Measurements from ENCODE around the gene LAMP5. TPM values are rescaled to one million over a fixed set of nuclear protein-coding genes. Genes with fewer than 3 reads are reported as not detected.

Gene LAMP5
- total RNA-seq, 2 donors from 2014 or later = 0.35 TPM; not detected in 1

DNA sequence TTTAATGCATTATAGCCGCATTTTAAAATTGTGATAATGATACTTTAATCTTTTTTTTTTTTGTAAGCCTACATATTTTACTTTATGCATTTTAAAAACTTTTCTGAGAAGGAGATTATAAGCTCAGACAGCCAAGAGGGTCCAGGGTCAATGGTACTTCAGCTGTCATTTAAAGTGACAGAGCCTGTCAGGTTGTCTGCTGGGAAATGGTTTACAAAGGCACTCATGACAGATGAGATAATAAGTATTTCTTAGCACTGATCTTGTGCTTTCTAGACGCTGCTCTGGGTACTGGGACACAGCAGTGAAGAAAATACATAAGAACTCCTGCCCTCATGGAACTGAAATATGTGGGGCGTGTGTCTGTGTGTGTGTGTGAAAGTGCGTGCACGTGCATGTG is 19.6 kb downstream of the LAMP5 start:
- H3K9me3 ChIP-seq (ENCODE audit: control insufficient read depth, low read length) = no peaks in the 10 kb centered on the region
- H3K9me3 Mint-ChIP-seq = no peaks in the 10 kb centered on the region

DNA sequence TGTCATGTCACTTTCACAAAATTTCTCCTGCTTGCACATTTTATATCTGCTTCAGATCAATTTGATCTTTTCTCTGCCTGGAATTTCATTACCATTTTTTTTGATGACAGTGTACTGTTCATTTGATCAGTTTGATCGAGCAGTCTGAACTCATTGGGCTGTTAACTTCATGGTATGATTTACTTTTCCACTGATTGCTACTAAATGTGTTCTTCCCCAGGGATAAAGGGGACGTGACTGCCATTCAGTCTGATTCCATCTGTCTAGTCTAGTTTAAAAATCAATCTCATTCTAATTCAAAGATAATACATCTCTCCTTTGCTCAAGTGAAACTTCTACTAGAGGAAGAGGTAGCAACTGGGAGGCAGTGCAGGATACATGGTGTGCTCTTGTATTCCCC is 21.1 kb downstream of the LAMP5 start:
- no peak for DNase-seq
- Mint-ChIP-seq H3K4me3 (no peak overlapping the region), H3K36me3 (ENCODE audit: low read depth) (no peaks in the 10 kb centered on the region), H3K4me1 (no peaks in the 10 kb centered on the region), H3K9me3 (no peaks in the 10 kb centered on the region), H3K27me3 (ENCODE audit: insufficient read depth) (no peaks in the 10 kb centered on the region), H3K27ac (no peak overlapping the region)
- Histone ChIP-seq H3K27me3 (ENCODE audit: control insufficient read depth, insufficient read depth, low read length, poor library complexity, severe bottlenecking) (no peaks in the 10 kb centered on the region), H3K36me3 (ENCODE audit: control insufficient read depth, insufficient read depth, low read length) (no peaks in the 10 kb centered on the region), H3K4me3 (ENCODE audit: low read length) (no peak overlapping the region), H3K9me3 (ENCODE audit: control insufficient read depth, low read length) (no peaks in the 10 kb centered on the region), H3K9ac (ENCODE audit: extremely low read depth, low read length, poor library complexity, severe bottlenecking) (no peak overlapping the region), H3K4me1 (ENCODE audit: control insufficient read depth, insufficient read depth, low read length) (no peaks in the 10 kb centered on the region), H3K27ac (ENCODE audit: low read depth, low read length) (no peak overlapping the region)
- 91 to 92% methylated on average over 2 of the region's 2 CpGs for WGBS, 2 experiments (ENCODE audit: insufficient coverage in 1 of 2, insufficient read length in 1 of 2)
- TF ChIP-seq, protein P1, sequence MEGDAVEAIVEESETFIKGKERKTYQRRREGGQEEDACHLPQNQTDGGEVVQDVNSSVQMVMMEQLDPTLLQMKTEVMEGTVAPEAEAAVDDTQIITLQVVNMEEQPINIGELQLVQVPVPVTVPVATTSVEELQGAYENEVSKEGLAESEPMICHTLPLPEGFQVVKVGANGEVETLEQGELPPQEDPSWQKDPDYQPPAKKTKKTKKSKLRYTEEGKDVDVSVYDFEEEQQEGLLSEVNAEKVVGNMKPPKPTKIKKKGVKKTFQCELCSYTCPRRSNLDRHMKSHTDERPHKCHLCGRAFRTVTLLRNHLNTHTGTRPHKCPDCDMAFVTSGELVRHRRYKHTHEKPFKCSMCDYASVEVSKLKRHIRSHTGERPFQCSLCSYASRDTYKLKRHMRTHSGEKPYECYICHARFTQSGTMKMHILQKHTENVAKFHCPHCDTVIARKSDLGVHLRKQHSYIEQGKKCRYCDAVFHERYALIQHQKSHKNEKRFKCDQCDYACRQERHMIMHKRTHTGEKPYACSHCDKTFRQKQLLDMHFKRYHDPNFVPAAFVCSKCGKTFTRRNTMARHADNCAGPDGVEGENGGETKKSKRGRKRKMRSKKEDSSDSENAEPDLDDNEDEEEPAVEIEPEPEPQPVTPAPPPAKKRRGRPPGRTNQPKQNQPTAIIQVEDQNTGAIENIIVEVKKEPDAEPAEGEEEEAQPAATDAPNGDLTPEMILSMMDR (conservative IDR thresholded peaks at IDR 0.05) = no peak

More for the DNA sequence above, 19.6 kb downstream of the LAMP5 start:
- no peaks in the 10 kb centered on the region for H3K27me3 ChIP-seq (ENCODE audit: control insufficient read depth, insufficient read depth, low read length, poor library complexity, severe bottlenecking)
- 90% methylated on average over 2 to 4 of the region's 5 CpGs for WGBS, 2 experiments (ENCODE audit: insufficient coverage in 1 of 2, insufficient read length in 1 of 2)
- Mint-ChIP-seq H3K27ac (no peak overlapping the region), H3K36me3 (ENCODE audit: low read depth) (no peaks in the 10 kb centered on the region), H3K27me3 (ENCODE audit: insufficient read depth) (no peaks in the 10 kb centered on the region), H3K4me3 (no peak overlapping the region), H3K4me1 (no peaks in the 10 kb centered on the region)
- no peaks in the 10 kb centered on the region for H3K4me1 ChIP-seq (ENCODE audit: control insufficient read depth, insufficient read depth, low read length)
- TF ChIP-seq, protein P1 (conservative IDR thresholded peaks at IDR 0.05) = no peak
- no peak overlapping the region for H3K4me3 ChIP-seq (ENCODE audit: low read length)
- no peak for DNase-seq
- no peak overlapping the region for H3K9ac ChIP-seq (ENCODE audit: extremely low read depth, low read length, poor library complexity, severe bottlenecking)
- no peaks in the 10 kb centered on the region for H3K36me3 ChIP-seq (ENCODE audit: control insufficient read depth, insufficient read depth, low read length)
- H3K27ac ChIP-seq (ENCODE audit: low read depth, low read length) = no peak overlapping the region

DNA sequence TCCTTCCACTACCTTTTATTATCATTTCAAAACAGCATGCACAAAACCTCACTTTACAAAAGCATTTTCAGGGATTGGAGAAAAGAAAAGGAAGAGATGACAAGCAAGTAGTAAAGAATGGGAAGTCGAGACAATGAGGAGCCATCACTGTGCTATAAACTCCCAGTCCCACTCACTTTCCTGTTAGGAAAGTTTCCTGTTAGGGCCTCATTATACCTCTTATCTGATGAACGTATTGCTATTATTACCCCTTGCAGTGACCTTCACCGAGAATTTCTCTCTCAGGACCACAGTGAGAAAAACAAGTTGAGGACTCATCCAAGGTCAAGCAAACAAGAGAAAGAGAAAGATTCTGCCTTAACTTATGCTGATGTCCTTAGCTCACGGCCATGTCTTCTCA is 28.8 kb downstream of the LAMP5 start:
- no peaks in the 10 kb centered on the region for H3K27me3 Mint-ChIP-seq (ENCODE audit: insufficient read depth)
- no peaks in the 10 kb centered on the region for H3K36me3 ChIP-seq (ENCODE audit: control insufficient read depth, insufficient read depth, low read length)
- no peak overlapping the region for H3K4me3 Mint-ChIP-seq
- peaks cover 9% of the 10 kb centered on the region for H3K4me1 Mint-ChIP-seq
- H3K9ac ChIP-seq (ENCODE audit: extremely low read depth, low read length, poor library complexity, severe bottlenecking) = no peak overlapping the region
- no peaks in the 10 kb centered on the region for H3K4me1 ChIP-seq (ENCODE audit: control insufficient read depth, insufficient read depth, low read length)
- no peak for DNase-seq
- no peak overlapping the region for H3K27ac Mint-ChIP-seq
- H3K9me3 Mint-ChIP-seq = no peaks in the 10 kb centered on the region
- no peak overlapping the region for H3K27ac ChIP-seq (ENCODE audit: low read depth, low read length)
- no peaks in the 10 kb centered on the region for H3K27me3 ChIP-seq (ENCODE audit: control insufficient read depth, insufficient read depth, low read length, poor library complexity, severe bottlenecking)
- 83 to 86% methylated on average over 2 to 4 of the region's 4 CpGs for WGBS, 2 experiments (ENCODE audit: insufficient coverage in 1 of 2, insufficient read length in 1 of 2)
- no peaks in the 10 kb centered on the region for H3K36me3 Mint-ChIP-seq (ENCODE audit: low read depth)
- TF ChIP-seq, protein P1 (conservative IDR thresholded peaks at IDR 0.05) = no peak
- no peaks in the 10 kb centered on the region for H3K9me3 ChIP-seq (ENCODE audit: control insufficient read depth, low read length)
- H3K4me3 ChIP-seq (ENCODE audit: low read length) = no peak overlapping the region

Data from endodermal cell (in vitro differentiated cells).